ENCODE data around the gene MLPH. TPM values are rescaled to one million over a fixed set of nuclear protein-coding genes. Genes with fewer than 3 reads are reported as not detected.

Gene MLPH
- total and polyA plus RNA-seq, 2 of the 13 experiments (the other 11 are each of a cell fraction or from before 2014, with no cell fraction given): 0.12 TPM; not detected in 1

DNA sequence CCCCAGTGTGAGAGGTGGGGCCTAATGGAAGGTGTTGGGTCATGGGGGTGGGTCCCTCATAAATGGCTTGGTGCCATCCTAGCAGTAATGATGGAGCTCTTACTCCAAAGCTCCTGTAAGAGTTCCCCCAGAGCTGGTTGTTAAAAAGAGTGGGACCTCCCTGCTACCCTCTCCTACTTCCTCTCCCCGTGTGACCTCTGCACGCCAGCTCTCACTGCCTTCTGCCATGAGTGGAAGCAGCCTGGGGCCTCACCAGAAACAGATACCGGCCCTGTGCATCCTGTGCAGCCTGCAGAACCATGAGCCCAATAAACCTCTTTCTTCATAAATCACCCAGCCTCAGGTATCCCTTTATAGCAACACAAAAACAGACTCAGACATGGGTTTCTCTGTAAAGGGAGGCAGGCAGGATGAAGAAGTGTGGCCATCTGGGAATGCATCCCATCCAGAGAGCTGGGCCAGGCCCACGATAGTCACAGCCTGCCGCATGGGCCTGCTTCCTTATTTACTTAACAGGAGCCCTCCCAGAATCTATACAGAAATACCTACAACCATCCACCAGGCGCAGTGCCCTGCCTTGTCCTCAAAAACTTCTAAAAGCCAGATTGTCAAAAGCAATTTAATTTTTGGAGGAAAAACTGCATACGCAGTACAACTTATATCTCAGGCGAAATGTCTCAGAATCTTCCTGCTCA is 86.8 kb downstream of the MLPH start:
- peaks cover 19% of the 10 kb centered on the region for H3K4me1 ChIP-seq (ENCODE audit: insufficient read depth, low read length)
- H3K79me2 ChIP-seq (ENCODE audit: insufficient read depth, low read length): no peaks in the 10 kb centered on the region
- H3K9ac ChIP-seq (ENCODE audit: insufficient read depth, low read depth, low read length): no peak overlapping the region
- ATAC-seq (no peak), FAIRE-seq (no peak), DNase-seq (ENCODE audit: low spot score) (no peak)
- WGBS (ENCODE audit: low lambda C conversion rate): 89% methylated on average over 8 of the region's 8 CpGs
- H3K4me3 ChIP-seq (replicated peaks in 1 of 3; ENCODE audit: insufficient read depth in 1 of 3, low read depth in 2 of 3, low read length in 3 of 3): no peak overlapping the region
- no peak overlapping the region for H3K4me2 ChIP-seq (ENCODE audit: low read depth, low read length)
- ChIA-PET CTCF (ENCODE audit: low intra/inter-chr PET ratio, low total read pairs) (interaction anchor here (3.0 to 4.9 kb wide), 2 partner anchors 62 to 102 kb away, joined by 31 to 109 read pairs; no protein-coding TSS in a partner anchor), POLR2A (interaction anchor here (1.2 kb wide), 1 partner anchor 61 kb away, joined by 3 read pairs; no protein-coding TSS in a partner anchor)
- H3K27me3 ChIP-seq (ENCODE audit: control insufficient read depth in 1 of 2, insufficient read depth in 2 of 2, low read length in 2 of 2): peaks cover 0 to 2% of the 10 kb centered on the region in 2 experiments; a peak in 1 of 5 replicates
- intact Hi-C loops (cut with micrococcal nuclease; ENCODE audit: unreplicated experiment): loop anchor here (2.0 kb wide), 2 partner anchors 153 to 171 kb away; no protein-coding TSS in a partner anchor
- H3K36me3 ChIP-seq (replicated peaks in 1 of 2; ENCODE audit: control insufficient read depth in 1 of 2, insufficient read depth in 2 of 2, low read length in 2 of 2): peaks cover 6 to 26% of the 10 kb centered on the region in 2 experiments
- no peaks in the 10 kb centered on the region for H4K20me1 ChIP-seq (ENCODE audit: insufficient read depth, low read length)
- H2AFZ ChIP-seq (ENCODE audit: low read length): no peak overlapping the region
- no TSS peak for BruUV-seq (replicated peaks)
- H3K27ac ChIP-seq (ENCODE audit: extremely low read length, insufficient read depth, low read length): no peak overlapping the region
- in situ Hi-C loops (cut with HindIII; ENCODE audit: extremely low pct_ligation_motif_present, low pct_unique_long_range_greater_than_20kb): loop anchor here (5.0 kb wide), 2 partner anchors 62 to 417 kb away; no protein-coding TSS in a partner anchor
- H3K9me3 ChIP-seq (ENCODE audit: low read length): no peaks in the 10 kb centered on the region
- no peak for TF ChIP-seq ZNF772 (CRISPR knock-in tag; IDR thresholded peaks at IDR 0.05)
- no peak for TF ChIP-seq HNRNPL (IDR thresholded peaks at IDR 0.05; ENCODE audit: low read depth, low read length)
- TF ChIP-seq NFE2 (CRISPR knock-in tag; IDR thresholded peaks at IDR 0.05): no peak
- no peak for TF ChIP-seq NFATC3 (CRISPR knock-in tag; IDR thresholded peaks at IDR 0.05)
- TF ChIP-seq REXO4 (CRISPR knock-in tag; IDR thresholded peaks at IDR 0.05; ENCODE audit: borderline replicate concordance): no peak
- no peak for TF ChIP-seq STAG1 (CRISPR knock-in tag; IDR thresholded peaks at IDR 0.05)
- TF ChIP-seq CAMTA2 (CRISPR knock-in tag; IDR thresholded peaks at IDR 0.05; ENCODE audit: borderline replicate concordance): no peak
- TF ChIP-seq ZNF407 (CRISPR knock-in tag; IDR thresholded peaks at IDR 0.05; ENCODE audit: not compliant biosample characterization): no peak
- TF ChIP-seq ZNF672 (CRISPR knock-in tag; IDR thresholded peaks at IDR 0.05): no peak
- no peak for TF ChIP-seq ZSCAN12 (CRISPR knock-in tag; IDR thresholded peaks at IDR 0.05)
- no peak for TF ChIP-seq SMARCC2 (IDR thresholded peaks at IDR 0.05)
- no peak for TF ChIP-seq PRDM4 (CRISPR knock-in tag; IDR thresholded peaks at IDR 0.05; ENCODE audit: borderline replicate concordance)
